ELF-1 (cell line): ENCODE results near the gene CISD1.
A peak's percentile ranks its signal among the peaks of the same experiment; 100 is the strongest.

Experiments used
- DNase-seq: peaks from one replicate; pipeline ENCODE4 v3.0.0-alpha.2; 2016; ENCODE audit warnings: low read depth, low spot score

Gene CISD1

GRCh38 chr10:58311026-58311425 is 42.1 kb downstream of the CISD1 start:
- no peak for DNase-seq

- no peak for DNase-seq
Measured at GRCh38 chr10:58316874-58317273, 47.9 kb downstream of the CISD1 start.

- no peak for DNase-seq
Measured at GRCh38 chr10:58318346-58318745, 49.4 kb downstream of the CISD1 start.

- no peak for DNase-seq
Measured at GRCh38 chr10:58319599-58319998, 50.6 kb downstream of the CISD1 start.

GRCh38 chr10:58320351-58321049 is 51.5 kb downstream of the CISD1 start:
- no peak for DNase-seq

- no peak for DNase-seq
Measured at GRCh38 chr10:58322072-58322834, 53.3 kb downstream of the CISD1 start.

GRCh38 chr10:58322835-58323209 is 53.9 kb downstream of the CISD1 start:
- DNase-seq: no peak

- peak; percentile 78 for DNase-seq
Measured at GRCh38 chr10:58326967-58327381, 58.0 kb downstream of the CISD1 start.

GRCh38 chr10:58328233-58328632 is 59.3 kb downstream of the CISD1 start:
- DNase-seq: no peak

- DNase-seq: no peak
Measured at GRCh38 chr10:58330431-58330830, 61.5 kb downstream of the CISD1 start.

- no peak for DNase-seq
Measured at GRCh38 chr10:58331646-58332045, 62.7 kb downstream of the CISD1 start.

GRCh38 chr10:58334817-58335305 is 65.9 kb downstream of the CISD1 start, which contains the start of gene UBE2D1:
Gene UBE2D1, plus strand, starts transcription at chr10:58335006. Its CDS starts 196 bp downstream, at chr10:58335202.
- peak; percentile 82 for DNase-seq

GRCh38 chr10:58335306-58336005 is 66.5 kb downstream of the CISD1 start:
- DNase-seq: peak; percentile 61

GRCh38 chr10:58336242-58336641 is 67.3 kb downstream of the CISD1 start:
- no peak for DNase-seq
